ENCODE data around the gene SMIM41. TPM values are rescaled to one million over a fixed set of nuclear protein-coding genes. Genes with fewer than 3 reads are reported as not detected.

The SMIM41 gene
- total RNA-seq, 1 experiment from 2014 or later = not detected

DNA sequence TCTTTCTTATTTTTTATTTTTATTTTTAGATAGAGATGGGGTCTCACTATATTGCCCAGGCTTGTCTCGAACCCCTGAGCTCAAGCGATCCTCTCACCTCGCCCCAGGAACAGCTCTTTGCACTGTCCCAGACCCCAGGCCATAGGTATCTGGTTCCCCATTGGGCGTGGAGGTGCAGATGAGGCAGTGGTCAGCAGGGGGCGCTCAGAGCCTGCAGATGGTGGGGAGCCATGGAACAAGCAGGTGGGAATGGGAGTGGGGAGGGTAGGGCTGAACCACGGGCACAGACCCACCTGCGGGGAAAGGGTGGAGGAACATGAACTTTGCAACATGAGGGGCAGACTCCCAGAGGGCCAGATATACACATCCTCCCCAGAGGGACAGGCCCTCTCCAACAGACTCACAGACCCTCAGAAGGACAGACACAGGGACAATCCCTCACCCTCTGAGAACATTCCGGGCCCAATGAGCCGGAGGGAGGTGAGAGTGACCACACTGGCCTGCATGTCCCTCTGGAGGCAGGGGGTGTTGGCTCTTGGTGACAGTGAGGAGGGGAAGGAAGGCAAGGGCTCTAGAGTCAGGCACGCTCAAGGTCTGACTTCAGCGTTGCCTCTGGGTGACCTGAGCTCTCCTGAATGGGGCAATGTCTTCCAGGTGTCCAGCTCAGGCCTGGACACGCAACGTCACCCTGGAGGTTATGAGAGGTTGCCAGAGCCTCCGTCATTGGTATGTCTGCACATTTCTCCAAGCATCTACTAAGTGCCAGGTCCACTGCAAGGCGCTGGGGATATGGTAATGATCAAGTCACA, 77.5 kb downstream of the SMIM41 start:
- H2AFZ ChIP-seq = no peak overlapping the region
- H3K36me3 ChIP-seq (ENCODE audit: low read depth) = no peaks in the 10 kb centered on the region
- H3F3A ChIP-seq (ENCODE audit: insufficient read depth, low read depth) = peaks cover 37% of the 10 kb centered on the region
- POLR2A ChIA-PET (ENCODE audit: unreplicated experiment) = interaction anchor here (0.5 to 1.0 kb wide), 5 partner anchors 10 to 123 kb away, joined by 5 to 7 read pairs (median 5); no protein-coding TSS in a partner anchor
- no peaks in the 10 kb centered on the region for H3K9me2 ChIP-seq (ENCODE audit: insufficient read depth)
- TF ChIP-seq EZH2 (IDR thresholded peaks at IDR 0.05; ENCODE audit: low read depth) = no peak
- TF ChIP-seq, protein P1, sequence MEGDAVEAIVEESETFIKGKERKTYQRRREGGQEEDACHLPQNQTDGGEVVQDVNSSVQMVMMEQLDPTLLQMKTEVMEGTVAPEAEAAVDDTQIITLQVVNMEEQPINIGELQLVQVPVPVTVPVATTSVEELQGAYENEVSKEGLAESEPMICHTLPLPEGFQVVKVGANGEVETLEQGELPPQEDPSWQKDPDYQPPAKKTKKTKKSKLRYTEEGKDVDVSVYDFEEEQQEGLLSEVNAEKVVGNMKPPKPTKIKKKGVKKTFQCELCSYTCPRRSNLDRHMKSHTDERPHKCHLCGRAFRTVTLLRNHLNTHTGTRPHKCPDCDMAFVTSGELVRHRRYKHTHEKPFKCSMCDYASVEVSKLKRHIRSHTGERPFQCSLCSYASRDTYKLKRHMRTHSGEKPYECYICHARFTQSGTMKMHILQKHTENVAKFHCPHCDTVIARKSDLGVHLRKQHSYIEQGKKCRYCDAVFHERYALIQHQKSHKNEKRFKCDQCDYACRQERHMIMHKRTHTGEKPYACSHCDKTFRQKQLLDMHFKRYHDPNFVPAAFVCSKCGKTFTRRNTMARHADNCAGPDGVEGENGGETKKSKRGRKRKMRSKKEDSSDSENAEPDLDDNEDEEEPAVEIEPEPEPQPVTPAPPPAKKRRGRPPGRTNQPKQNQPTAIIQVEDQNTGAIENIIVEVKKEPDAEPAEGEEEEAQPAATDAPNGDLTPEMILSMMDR (conservative IDR thresholded peaks at IDR 0.05) = peak; percentile 99
- 0 out of 2 replicates have a peak overlapping the region, but pooled peaks have one; percentile 0 for H3K4me2 ChIP-seq
- H4K20me1 ChIP-seq (ENCODE audit: insufficient read depth) = no peaks in the 10 kb centered on the region
- peaks cover 58% of the 10 kb centered on the region for H3K4me1 ChIP-seq (replicated peaks; ENCODE audit: insufficient read depth)
- no peaks in the 10 kb centered on the region for H3K79me2 ChIP-seq (ENCODE audit: low read depth)
- no peaks in the 10 kb centered on the region for H3K27me3 ChIP-seq (ENCODE audit: insufficient read depth, low read depth)
- H3K4me3 ChIP-seq = no peak overlapping the region
- H3K27ac ChIP-seq = no peak overlapping the region
- no TSS peak for BruUV-seq (replicated peaks)
- CTCF ChIA-PET = interaction anchor here (0.6 to 1.9 kb wide), 14 partner anchors 8 to 722 kb away, joined by 3 to 10 read pairs (median 4); no protein-coding TSS in a partner anchor
- DNase-seq = peak; percentile 54 to 82
- no peaks in the 10 kb centered on the region for H3K9me3 ChIP-seq (ENCODE audit: insufficient read depth, low read depth)
- intact Hi-C loops (cut with micrococcal nuclease; ENCODE audit: unreplicated experiment) = loop anchor here (1.0 to 2.0 kb wide), 6 partner anchors 56 to 722 kb away; partner anchors contain the start of gene KRT7

DNA sequence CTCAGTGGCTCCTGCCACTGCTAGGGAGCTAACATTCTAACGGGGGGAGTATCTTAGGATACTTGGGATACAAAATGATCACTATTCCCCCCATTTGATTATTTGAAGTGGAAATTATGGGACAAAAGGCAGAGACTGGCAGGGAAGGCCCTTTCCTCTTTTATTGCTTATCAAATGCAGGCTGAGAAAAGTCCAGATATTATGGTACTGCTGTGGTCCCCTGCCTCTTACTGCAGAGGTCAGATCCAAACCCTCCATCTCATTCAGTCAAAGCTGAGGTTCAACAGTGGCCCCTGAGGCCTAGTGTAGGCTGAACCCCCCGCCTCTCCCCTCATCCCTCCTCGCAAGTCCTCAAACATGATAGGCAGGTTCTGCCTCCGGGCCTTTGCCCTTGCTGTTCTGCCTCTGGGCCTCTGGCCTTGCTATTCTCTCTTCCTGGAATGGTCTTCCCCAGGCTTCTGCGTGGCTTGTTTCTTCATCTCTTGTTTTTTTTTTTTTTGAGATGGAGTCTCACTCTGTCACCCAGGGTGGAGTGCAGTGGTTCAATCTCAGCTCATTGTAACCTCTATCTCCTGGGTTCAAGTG, 78.2 kb downstream of the SMIM41 start:
- intact Hi-C loops (cut with micrococcal nuclease; ENCODE audit: unreplicated experiment) = loop anchor here (1.0 to 2.0 kb wide), 5 partner anchors 55 to 425 kb away; partner anchors contain the start of gene KRT7
- Histone ChIP-seq H3K9me3 (ENCODE audit: insufficient read depth, low read depth) (no peaks in the 10 kb centered on the region), H3K9me2 (ENCODE audit: insufficient read depth) (no peaks in the 10 kb centered on the region), H3K4me1 (replicated peaks; ENCODE audit: insufficient read depth) (peaks cover 53% of the 10 kb centered on the region), H3K4me3 (no peak overlapping the region), H3K4me2 (no peak overlapping the region), H3K27me3 (ENCODE audit: insufficient read depth, low read depth) (no peaks in the 10 kb centered on the region), H3K36me3 (ENCODE audit: low read depth) (no peaks in the 10 kb centered on the region), H3K79me2 (ENCODE audit: low read depth) (no peaks in the 10 kb centered on the region), H4K20me1 (ENCODE audit: insufficient read depth) (no peaks in the 10 kb centered on the region), H3K27ac (no peak overlapping the region), H2AFZ (no peak overlapping the region), H3F3A (ENCODE audit: insufficient read depth, low read depth) (peaks cover 34% of the 10 kb centered on the region)
- POLR2A ChIA-PET (ENCODE audit: unreplicated experiment) = interaction anchor here (0.6 to 1.0 kb wide), 2 partner anchors 10 to 73 kb away, joined by 5 to 7 read pairs; no protein-coding TSS in a partner anchor
- no peak for DNase-seq
- BruUV-seq (replicated peaks) = no TSS peak
- CTCF ChIA-PET = interaction anchor here (0.6 to 1.9 kb wide), 11 partner anchors 9 to 722 kb away, joined by 3 to 10 read pairs (median 6); no protein-coding TSS in a partner anchor
- no peak for TF ChIP-seq EZH2 (IDR thresholded peaks at IDR 0.05; ENCODE audit: low read depth)
- TF ChIP-seq, protein P1 (conservative IDR thresholded peaks at IDR 0.05) = no peak

Other genes starting within 250 kb of the SMIM41 start
- not detected in 2 replicates for gene FIGNL2, start 231.0 kb upstream of the SMIM41 start, total RNA-seq (2021)
- gene ANKRD33, start 191.6 kb upstream of the SMIM41 start, total RNA-seq (2021) = not detected in 2 replicates
- gene ACVRL1, start 172.2 kb upstream of the SMIM41 start, total RNA-seq (2021) = not detected in 2 replicates
- gene ACVR1B, start 128.0 kb upstream of the SMIM41 start, total RNA-seq (2021) = 13.4 and 15.4 TPM in 2 replicates
- gene TAMALIN, start 72.8 kb upstream of the SMIM41 start, total RNA-seq (2021) = 0.50 TPM in 1 of 2 replicates, not detected in the other
- 6.5 and 13.4 TPM in 2 replicates for gene NR4A1, start 28.3 kb upstream of the SMIM41 start, total RNA-seq (2021)
- 44.6 and 59.0 TPM in 2 replicates for gene ATG101, start 9.7 kb upstream of the SMIM41 start, total RNA-seq (2021)
- 84.1 and 94.9 TPM in 2 replicates for gene KRT80, start 112.3 kb downstream of the SMIM41 start, total RNA-seq (2021)
- 3,783 and 4,555 TPM in 2 replicates for gene KRT7, start 153.5 kb downstream of the SMIM41 start, total RNA-seq (2021)
- 2.7 and 5.7 TPM in 2 replicates for gene KRT86, start 194.9 kb downstream of the SMIM41 start, total RNA-seq (2021)
- gene KRT81, start 211.8 kb downstream of the SMIM41 start, total RNA-seq (2021) = 2.5 and 4.3 TPM in 2 replicates
- gene KRT83, start 241.7 kb downstream of the SMIM41 start, total RNA-seq (2021) = 0.43 TPM in 1 of 2 replicates, not detected in the other